Measurements from ENCODE around the gene C16orf87.
"Not testable (repeated sequence)": the region's sequence is repeated elsewhere in the genome, so short reads cannot be mapped to it uniquely, and the experiment has no call there.

C16orf87 gene, protein sequence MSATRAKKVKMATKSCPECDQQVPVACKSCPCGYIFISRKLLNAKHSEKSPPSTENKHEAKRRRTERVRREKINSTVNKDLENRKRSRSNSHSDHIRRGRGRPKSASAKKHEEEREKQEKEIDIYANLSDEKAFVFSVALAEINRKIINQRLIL

DNA sequence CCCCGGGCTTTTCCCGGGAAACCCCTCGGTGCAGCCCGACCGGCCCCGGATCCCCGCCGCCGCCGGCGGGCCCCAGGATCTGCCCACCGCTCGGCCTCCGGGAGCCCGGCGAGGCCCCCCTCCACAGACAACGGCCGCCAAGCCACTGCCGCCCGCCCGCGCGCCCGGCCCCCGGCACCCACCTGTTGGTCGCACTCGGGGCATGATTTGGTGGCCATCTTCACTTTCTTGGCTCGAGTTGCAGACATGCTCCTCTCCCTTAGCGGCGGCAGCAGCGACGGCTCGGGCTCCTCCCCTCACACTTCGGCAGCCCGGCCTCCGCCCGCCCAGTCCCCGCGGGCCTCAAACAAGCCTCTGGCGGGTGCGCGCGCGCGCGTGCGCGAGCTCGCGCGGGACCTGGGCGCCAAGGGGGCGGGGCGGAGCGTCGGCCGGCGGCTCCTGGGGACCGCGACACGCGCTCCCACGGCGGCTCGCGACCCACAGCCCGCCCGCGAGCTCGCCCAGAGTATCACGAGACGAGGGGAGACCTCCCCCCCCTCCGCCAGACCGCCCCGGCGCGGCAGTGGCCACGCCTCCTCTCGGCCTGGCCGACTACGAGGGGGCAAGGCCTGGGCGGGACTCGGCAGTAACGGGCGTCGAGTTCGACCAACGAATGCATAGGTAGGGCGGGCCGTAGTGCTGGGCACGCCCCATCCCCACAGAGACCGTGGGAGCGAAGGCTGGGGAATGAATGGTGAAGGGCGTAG lies at the start of gene C16orf87:
Gene C16orf87 (minus strand): TSS at position 279 of the 746 bp plus-strand sequence. CDS start 31 bp downstream, at position 248.
- no peak for FAIRE-seq
- TF ChIP-seq, protein P1, sequence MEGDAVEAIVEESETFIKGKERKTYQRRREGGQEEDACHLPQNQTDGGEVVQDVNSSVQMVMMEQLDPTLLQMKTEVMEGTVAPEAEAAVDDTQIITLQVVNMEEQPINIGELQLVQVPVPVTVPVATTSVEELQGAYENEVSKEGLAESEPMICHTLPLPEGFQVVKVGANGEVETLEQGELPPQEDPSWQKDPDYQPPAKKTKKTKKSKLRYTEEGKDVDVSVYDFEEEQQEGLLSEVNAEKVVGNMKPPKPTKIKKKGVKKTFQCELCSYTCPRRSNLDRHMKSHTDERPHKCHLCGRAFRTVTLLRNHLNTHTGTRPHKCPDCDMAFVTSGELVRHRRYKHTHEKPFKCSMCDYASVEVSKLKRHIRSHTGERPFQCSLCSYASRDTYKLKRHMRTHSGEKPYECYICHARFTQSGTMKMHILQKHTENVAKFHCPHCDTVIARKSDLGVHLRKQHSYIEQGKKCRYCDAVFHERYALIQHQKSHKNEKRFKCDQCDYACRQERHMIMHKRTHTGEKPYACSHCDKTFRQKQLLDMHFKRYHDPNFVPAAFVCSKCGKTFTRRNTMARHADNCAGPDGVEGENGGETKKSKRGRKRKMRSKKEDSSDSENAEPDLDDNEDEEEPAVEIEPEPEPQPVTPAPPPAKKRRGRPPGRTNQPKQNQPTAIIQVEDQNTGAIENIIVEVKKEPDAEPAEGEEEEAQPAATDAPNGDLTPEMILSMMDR (IDR thresholded peaks at IDR 0.05; ENCODE audit: insufficient read depth, missing control alignments): no peak
- DNase-seq (ENCODE audit: insufficient read length, low spot score): peak; percentile 40

DNA sequence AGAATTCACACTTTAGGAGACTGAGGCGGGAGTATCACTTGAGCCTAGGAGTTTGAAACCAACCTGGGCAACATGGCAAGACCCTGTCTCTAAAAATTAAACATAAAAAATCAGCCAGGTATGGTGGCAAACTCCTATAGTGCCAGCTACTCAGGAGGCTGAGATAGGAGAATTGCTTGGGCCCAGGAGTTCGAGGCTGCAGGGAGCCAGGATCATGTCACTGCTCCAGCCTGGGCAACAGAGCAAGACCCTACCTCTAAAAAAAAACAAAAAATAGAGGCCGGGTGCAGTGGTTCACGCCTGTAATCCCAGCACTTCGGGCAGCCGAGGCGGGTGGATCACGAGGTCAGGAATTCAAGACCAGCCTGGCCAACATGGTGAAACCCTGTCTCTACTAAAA lies 44.3 kb upstream of the C16orf87 start:
- FAIRE-seq: no peak
- TF ChIP-seq, protein P1 (IDR thresholded peaks at IDR 0.05; ENCODE audit: insufficient read depth, missing control alignments): no peak
- no peak for DNase-seq (ENCODE audit: insufficient read length, low spot score)

DNA sequence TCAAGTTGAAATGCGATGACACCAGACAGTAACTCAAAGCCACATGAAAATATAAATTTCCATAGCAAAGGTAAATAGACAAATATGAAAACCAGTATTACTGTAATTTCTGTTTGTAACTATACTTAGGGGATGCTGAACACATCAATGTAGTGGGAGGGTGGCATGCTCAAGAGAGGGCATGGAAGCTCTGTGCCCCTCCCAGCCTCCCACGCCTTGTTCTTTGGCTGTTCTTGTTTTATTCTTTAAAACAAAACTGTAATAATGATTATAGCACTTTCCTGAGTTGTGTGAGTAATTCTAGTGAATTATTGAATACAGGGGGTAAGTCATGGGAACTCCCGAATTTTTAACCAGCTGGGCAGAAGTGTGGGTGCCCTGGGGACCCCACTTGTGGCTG lies 42.2 kb upstream of the C16orf87 start:
- TF ChIP-seq, protein P1 (IDR thresholded peaks at IDR 0.05; ENCODE audit: insufficient read depth, missing control alignments): no peak
- FAIRE-seq: no peak
- DNase-seq (ENCODE audit: insufficient read length, low spot score): no peak

DNA sequence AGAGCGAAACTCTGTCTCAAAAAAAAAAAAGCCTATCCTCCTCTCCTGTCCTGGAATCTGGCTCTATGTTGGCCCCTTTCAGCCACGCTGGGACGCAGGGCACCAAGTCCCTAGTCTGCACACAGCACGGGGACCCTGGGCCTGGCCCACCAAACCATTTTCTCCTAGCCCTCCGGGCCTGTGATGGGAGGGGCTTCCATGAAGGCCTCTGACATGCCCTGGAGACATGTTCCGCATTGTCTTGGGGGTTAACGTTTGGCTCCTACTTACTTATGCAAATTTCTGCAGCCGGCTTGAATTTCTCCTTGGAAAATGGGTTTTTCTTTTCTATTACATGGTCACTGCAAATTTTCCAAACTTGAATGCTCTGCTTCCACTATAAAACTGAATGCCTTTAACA lies 40.6 kb upstream of the C16orf87 start:
- FAIRE-seq (no peak), DNase-seq (ENCODE audit: insufficient read length, low spot score) (no peak)
- TF ChIP-seq, protein P1 (IDR thresholded peaks at IDR 0.05; ENCODE audit: insufficient read depth, missing control alignments): no peak

DNA sequence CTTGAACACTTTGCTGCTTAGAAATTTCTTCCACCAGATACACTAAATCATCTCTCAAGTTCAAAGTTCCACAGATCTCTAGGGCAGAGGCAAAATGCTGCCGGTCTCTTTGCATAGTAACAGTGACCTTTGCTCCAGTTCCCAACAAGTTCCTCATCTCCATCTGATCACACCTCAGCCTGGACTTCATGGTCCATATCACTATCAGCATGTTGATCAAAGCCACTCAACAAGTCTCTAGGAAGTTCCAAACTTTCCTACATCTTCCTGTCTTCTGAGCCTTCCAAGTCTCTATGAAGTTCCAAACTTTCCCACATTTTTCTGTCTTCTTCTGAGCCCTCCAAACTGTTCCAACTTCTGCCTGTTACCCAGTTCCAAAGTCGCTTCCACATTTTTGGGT lies 37.9 kb upstream of the C16orf87 start:
- not testable (repeated sequence) for DNase-seq (ENCODE audit: insufficient read length, low spot score); FAIRE-seq

DNA sequence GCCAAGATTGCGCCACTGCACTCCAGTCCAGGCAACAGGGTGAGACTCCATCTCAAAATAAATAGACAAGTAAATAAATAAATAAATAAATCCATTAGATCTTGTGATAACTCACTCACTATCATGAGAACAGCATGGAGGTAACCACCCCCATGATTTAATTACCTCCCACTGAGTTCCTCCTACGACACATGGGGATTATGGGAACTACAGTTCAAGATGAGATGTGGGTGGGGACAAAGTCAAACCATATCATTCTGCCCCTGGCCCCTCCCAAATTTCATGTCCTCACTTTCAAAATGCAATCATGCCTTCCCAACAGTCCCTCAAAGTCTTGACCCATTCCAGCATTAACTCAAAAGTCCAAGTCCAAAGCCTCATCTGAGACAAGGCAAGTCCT lies 36.5 kb upstream of the C16orf87 start:
- not testable (repeated sequence) for DNase-seq (ENCODE audit: insufficient read length, low spot score); FAIRE-seq

DNA sequence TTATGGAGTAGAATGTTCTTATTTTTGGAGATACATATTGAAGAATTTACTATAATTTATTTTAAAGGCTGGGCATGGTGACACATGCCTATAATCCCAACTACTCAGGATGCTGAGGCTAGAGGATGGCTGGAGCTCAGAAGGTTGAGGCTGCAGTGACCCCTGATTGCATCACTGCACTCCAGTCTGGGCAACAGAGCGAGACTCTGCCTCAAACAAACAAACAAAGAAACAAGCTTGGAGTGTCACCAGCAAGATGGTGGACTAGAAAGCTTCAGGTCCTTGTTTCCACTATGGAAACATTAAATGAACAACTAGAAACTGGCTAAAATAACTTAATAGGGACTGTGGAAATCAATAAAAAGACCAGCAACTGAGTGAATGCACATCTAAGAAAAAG lies 35.3 kb upstream of the C16orf87 start:
- TF ChIP-seq, protein P1 (IDR thresholded peaks at IDR 0.05; ENCODE audit: insufficient read depth, missing control alignments): no peak
- DNase-seq (ENCODE audit: insufficient read length, low spot score) (no peak), FAIRE-seq (no peak)

DNA sequence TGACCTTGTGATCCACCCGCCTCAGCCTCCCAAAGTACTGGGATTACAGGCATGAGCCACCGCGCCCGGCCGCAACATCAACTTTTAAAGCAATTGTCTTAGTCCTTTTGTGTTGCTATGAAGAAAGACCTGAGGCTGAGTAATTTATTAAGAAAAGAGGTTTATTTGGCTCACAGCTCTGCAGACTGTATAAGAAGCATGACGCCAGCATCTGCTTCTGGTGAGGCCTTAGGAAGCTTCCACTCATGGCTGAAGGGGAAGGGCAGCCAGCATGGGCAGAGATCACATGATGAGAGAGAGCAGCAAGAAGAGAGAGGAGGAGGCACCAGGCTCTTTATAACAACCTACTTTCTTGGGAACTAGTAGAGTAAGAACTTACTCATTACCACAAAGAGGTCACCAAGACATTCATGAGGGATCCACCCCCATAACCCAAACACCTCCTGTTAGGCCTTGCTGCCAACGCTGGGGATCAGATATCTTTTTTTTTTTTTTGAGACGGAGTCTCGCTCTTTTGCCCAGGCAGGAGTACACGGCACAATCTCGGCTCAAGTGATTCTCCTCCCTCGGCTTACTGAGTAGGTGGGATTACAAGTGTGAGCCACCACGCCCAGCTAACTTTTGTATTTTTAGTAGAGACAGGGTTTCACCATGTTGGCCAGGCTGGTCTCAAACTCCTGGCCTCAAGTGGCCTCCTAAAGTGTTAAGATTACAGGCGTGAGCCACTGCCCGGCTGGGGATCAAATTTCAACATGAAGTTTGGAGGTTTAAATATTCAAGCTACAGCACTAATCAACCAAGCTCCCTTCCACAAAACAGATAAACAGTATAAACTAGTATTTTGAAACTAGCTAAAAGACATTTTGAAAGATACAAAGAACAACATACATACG lies 31.8 kb upstream of the C16orf87 start:
- FAIRE-seq (no peak), DNase-seq (ENCODE audit: insufficient read length, low spot score) (no peak)
- TF ChIP-seq, protein P1 (IDR thresholded peaks at IDR 0.05; ENCODE audit: insufficient read depth, missing control alignments): no peak

Measured in D721Med (cell line).